ENCODE data around the gene TDRD15.
"Not testable (repeated sequence)": the region's sequence is repeated elsewhere in the genome, so short reads cannot be mapped to it uniquely, and the experiment has no call there.

TDRD15 gene

DNA sequence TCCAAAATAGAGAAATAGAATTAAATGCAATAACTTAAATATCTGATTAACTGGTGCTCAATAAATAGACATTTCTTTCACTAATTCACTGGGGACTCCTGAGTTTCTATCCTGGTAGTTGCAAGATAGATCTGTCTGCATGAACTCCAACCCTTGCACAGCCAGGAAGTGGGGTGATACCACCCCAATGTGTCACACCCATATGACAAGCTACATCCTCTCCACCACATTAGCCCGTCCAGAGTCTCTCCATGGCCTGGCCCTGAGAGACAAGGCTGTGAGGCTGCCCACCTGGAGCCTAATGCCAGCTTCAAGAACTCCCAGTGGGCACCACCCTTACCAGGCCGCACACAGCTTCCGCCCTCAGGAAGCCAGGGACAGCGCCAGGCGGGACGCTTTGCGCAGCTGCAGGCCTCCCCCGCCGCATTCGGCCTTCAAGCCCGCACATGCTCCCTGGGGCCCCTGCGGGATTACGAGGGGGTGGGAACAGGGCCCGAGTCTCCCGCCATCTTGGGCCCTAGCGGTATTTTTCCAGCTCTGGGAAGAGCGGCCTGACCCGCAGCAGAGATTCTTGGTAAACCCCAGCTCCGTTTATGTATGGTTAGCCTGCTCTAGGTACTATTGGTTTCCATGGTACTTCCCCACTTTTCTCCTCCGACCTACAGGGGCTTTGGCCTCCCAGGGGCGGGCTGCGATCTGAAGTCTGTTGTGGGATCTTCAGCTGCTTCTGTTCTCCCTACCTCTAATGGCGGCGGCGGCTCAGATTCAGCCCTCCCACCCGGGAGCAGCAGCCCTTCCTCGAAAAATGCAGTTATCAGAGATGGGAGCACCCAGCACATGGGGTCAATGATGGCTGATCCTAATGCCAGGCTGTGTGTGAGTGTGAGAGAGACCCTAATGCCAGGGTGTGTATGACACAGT lies at the start of gene TDRD15:
Gene TDRD15, plus strand, starts transcription at position 496 of the 921 bp plus-strand sequence. CDS start 13,500 bp downstream, outside the sequence.
- no peak for DNase-seq

- DNase-seq: no peak
Observed at GRCh38 chr2:21078296-21078695, 45.5 kb upstream of the TDRD15 start.

- no peak for DNase-seq
Observed at GRCh38 chr2:21083482-21083881, 40.3 kb upstream of the TDRD15 start.

GRCh38 chr2:21084401-21084800 lies 39.4 kb upstream of the TDRD15 start:
- no peak for DNase-seq

GRCh38 chr2:21092308-21092869 lies 31.4 kb upstream of the TDRD15 start:
- DNase-seq: no peak

GRCh38 chr2:21095178-21095577 lies 28.6 kb upstream of the TDRD15 start:
- DNase-seq: no peak

- DNase-seq: no peak
Observed at GRCh38 chr2:21095714-21096113, 28.1 kb upstream of the TDRD15 start.

GRCh38 chr2:21096458-21096857 lies 27.3 kb upstream of the TDRD15 start:
- DNase-seq: no peak

- no peak for DNase-seq
Observed at GRCh38 chr2:21097331-21097730, 26.4 kb upstream of the TDRD15 start.

DNA sequence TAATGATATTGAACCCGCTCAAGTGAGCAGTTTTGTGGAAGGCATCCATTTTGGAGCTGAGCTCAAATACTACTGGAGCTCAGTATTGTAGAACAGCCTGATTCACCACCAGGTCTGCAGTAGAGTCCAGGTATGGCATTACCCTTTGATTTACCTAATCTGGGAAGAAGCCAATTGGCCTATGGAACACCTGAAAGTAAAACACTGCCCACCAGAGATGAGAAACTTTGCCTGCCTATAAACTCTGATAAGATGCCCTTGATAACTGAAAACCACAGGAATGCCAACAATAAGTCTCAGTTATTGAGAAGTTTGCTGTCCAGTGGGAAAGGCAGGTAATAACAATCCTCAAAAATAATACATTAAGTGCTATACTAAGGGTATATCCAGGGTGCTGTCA lies 25.5 kb upstream of the TDRD15 start:
- DNase-seq: no peak

DNA sequence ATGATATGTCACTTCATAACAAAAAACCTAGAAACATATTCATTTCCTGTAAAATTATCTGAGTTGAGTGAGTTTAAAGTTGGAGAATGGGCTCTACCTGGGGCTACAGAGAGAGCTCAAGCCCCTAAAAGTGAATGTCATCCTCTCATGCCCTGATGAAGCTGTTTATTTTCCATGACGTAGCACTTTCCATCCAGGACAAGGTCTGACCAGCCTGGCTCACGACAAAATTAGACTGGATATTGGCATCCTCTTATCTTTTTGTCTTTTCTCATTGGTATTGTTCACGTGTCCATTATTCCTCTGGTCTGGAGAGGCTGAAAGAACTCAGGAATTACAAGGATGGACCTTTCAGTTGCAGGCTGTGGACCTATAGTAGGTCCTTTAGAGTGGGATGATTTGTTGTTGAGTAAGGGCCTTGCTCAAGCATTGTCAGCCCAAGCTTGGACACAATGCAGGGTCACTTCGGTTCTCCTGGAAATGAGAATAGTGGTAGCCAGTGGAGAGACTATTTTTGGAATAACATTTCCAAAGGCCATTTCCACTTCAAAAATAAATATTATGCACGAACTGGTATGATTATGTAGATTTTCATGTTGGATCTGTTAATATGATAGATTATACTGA lies 24.4 kb upstream of the TDRD15 start:
- DNase-seq: no peak

DNA sequence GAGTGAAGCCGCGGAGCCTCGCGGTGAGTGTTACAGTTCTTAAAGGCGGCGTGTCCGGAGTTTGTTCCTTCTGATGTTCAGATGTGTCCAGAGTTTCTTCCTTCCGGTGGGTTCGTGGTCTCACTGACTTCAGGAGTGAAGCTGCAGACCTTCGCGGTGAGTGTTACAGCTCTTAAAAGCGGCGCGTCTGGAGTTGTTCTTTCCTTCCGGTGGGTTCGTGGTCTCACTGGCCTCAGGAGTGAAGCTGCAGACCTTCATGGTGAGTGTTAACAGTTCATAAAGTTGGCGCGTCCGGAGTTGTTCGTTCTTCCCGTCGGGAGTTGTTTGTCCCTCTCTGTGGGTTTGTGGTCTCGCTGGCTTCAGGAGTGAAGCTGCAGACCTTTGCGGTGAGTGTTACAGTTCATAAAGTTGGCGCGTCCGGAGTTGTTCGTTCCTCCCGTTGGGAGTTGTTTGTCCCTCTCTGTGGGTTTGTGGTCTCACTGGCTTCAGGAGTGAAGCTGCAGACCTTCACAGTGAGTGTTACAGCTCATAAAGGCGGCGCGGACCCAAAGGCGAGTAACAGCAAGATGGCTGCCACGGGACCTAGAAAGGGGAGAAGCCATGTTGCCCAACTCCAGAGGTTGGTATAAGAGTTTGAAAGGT lies 22.1 kb upstream of the TDRD15 start:
- DNase-seq: not testable (repeated sequence)

GRCh38 chr2:21102356-21102755 lies 21.4 kb upstream of the TDRD15 start:
- DNase-seq: no peak

DNA sequence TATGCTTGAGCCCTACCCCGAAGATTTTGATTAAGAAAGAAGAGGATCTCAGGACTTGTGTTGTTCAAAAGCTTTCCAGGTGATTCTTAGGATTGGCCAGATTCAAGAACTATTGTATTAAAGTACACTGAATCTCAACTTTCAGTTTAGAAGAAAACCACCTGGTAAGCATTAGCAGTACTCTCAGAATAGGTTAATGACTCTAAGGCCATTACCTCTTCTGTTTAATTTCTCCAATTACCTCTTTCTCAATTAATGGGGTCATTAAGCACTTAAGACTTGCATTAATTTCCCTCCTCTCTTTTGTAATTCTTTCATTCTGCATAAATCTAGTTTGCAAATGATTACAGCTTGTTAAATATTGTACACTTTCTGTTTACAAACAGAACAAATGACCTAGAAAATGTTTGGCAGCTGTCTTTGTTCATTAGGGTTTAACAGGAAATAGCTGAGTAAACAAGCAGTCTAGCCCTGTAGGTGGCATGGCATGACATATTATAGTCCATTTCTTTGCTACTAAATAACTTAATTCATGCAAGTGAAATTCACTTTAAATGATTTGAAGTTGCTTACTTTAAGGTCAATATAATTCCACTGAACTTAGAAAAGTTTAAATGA lies 20.4 kb upstream of the TDRD15 start:
- no peak for DNase-seq

- DNase-seq: no peak
Observed at GRCh38 chr2:21104030-21104660, 19.6 kb upstream of the TDRD15 start.

DNA sequence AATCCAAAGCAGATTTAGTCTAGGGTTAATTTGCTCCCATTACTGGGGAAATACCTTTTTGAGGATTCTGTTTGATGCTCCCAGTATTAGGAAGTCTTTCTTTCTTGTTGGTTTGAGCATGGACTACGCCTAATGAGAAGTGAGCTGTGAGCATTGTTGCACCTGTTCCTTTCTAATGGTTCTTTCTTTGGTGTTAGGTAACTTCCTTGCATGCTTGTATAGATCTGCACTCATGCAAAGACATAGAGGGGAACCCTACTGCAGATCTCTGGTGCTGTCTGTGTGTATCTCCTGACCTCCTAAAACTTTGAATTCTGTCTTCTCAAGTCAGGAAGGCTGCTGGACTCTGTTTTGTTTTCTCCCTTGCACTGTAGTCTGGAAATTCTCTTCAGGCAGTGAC lies 12.8 kb upstream of the TDRD15 start:
- DNase-seq: no peak

DNA sequence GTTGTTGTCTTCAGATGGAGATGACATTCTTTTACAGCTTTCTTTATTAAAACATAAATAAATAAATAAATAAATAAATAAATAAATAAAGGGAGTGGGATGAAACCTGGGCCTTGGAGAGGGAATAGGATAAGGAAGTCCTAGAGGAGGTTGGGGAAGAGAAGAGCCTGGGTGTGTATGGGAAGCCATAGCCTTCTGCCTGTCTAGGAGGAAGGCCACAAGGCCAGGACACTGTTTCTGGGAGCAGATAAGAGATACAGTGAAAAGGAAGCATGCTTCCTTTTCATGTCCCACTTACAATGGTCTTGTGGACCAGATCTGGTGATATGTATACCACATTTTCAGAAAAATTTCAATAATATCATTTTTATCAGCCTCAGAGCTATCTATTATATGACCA lies 6.1 kb upstream of the TDRD15 start:
- no peak for DNase-seq

DNA sequence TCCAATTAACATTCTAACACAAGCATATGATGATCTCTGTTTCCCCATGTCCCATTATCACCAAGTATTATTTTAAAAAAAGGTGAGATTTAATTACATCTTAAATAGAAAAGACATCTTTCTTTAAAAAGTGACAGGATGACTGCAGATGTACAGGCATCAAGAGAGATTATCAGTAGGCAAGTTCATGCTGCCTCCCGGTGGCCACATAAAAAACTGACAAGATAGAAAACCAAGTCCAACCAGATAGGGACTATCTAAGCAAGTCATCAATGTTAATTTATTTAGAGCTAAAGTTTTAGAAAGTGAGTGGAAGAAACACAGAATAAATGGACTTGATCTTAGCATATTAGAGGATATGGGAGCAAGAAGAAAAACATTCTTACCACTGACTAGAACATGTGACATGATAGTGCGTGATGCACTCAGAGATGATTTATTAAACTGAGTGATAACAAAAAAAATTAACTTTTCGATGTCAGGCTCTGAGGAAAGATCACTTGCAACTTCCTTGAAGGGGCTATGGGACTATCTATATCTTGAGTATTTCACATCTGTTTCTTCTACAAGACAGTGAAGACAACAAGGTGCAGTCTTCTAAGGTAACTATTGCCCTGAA lies 5.4 kb upstream of the TDRD15 start:
- DNase-seq: peak; percentile 6

DNA sequence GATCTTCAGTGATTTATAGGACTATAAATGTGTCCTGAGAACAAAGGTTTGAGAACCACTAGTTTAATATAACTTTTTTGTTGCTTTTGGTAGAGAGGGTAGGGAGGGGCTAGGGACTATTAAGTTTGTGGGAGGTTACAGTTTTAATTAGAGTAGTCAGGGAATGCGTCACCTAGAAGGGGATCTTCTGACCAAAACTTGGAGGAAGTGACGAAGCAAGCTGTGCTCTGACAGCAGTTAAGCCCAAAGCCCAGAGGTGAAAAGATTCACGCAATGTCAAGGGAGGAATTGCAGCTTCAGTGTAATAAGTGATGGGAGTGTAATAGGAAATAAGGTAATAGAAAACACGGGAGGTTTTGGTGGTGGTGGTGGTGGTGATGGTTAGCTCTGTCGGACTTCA lies 8.1 kb downstream of the TDRD15 start:
- no peak for DNase-seq

GRCh38 chr2:21135585-21135984 lies 11.8 kb downstream of the TDRD15 start:
- DNase-seq: no peak

GRCh38 chr2:21142149-21142548 lies 18.4 kb downstream of the TDRD15 start:
- DNase-seq: no peak

DNA sequence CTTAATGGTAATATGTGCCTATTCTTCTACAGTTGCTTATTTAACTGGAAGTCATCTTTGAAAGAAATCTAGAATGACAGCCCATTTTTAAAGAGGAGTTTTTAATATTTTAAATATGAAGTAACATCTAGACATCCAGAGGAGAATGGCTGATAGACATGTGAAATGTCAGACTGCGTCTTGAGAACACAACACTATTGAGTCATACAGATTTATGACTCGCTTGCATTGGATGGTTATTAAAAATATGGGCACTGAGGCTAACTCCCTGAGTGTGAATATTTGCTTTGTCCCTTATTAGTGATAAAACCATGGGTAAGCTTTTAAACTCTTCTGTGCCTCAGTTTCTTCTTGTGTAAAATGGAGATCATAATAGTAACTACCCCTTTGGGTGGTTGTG lies 22.9 kb downstream of the TDRD15 start:
- no peak for DNase-seq

Measured in NCI-H1092 treated with DMSO at 0.1 percent for 48 hours (cell line).